ENCODE results near the gene SORT1.

The SORT1 gene

DNA sequence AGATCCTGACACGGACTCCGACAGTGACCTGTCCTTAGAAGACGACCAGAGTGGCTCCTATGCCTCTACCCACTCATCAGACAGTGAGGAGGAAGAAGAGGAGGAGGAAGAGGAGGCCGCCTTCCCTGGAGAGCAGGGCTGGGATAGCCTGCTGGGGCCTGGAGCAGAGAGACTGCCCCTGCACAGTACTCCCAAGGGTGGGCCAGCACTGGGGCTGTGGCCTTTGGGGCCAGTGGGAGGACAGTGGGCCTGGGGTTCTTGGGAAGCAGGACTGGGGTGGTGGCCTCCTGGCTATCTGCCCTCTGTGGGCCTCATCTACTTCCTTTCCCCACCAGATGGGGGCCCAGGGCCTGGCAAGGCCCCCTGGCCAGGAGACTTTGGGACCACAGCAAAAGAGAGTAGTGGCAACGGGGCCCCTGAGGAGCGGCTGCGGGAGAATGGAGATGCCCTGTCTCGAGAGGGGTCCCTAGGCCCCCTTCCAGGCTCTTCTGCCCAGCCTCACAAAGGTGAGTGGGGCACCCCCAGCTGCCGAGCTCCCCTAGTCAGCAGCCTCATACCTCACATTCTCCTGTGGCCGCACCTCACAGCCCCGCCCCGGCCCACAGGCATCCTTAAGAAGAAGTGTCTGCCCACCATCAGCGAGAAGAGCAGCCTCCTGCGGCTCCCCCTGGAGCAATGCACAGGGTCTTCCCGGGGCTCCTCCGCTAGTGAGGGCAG lies 124.7 kb downstream of the SORT1 start:
- DNase-seq (ENCODE audit: low read depth), result no peak

- DNase-seq (ENCODE audit: low read depth), result no peak
Measured at GRCh38 chr1:109272021-109272799, 125.5 kb downstream of the SORT1 start.

DNA sequence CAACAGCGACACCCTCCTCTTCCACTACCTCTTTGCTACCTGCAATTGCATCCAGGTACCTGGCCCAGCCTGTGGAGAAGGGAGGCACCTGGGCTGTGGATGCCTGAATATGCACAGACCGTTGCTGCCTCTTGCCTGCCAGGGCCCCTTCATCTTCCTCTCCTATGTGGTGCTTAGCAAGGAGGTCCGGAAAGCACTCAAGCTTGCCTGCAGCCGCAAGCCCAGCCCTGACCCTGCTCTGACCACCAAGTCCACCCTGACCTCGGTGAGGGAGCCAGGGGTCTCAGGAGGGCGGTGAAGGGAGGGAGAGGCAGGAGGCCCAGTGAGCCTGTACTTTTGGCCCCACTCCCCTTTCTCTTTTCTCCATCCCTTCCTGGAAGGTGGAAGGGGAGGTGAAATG lies 126.3 kb downstream of the SORT1 start:
- no peak for DNase-seq (ENCODE audit: low read depth)

GRCh38 chr1:109270623-109271317 lies 126.9 kb downstream of the SORT1 start:
- no peak for DNase-seq (ENCODE audit: low read depth)

- no peak for DNase-seq (ENCODE audit: low read depth)
Measured at GRCh38 chr1:109269981-109270622, 127.6 kb downstream of the SORT1 start.

DNA sequence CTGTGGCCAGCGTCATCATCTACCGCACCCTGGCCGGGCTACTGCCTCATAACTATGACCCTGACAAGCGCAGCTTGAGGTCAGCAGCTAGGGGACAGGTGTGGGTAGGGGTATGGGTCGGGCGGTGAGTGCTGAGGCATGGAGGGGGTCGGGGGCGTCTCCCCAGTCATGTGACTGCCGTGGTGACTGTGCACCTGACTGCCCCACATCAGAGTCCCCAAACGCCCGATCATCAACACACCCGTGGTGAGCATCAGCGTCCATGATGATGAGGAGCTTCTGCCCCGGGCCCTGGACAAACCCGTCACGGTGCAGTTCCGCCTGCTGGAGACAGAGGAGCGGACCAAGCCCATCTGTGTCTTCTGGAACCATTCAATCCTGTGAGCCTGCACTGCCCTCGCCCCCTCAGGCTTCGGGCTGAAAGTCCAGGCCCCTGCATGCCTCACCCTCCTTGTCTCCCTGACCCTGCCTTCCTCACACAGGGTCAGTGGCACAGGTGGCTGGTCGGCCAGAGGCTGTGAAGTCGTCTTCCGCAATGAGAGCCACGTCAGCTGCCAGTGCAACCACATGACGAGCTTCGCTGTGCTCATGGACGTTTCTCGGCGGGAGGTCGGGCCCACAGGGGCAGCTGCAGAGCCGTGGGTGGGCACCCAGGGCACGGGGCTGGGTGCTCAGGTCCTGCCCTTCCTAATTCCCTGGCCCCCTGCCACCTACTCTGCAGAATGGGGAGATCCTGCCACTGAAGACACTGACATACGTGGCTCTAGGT lies 128.3 kb downstream of the SORT1 start:
- DNase-seq (ENCODE audit: low read depth), result no peak

DNA sequence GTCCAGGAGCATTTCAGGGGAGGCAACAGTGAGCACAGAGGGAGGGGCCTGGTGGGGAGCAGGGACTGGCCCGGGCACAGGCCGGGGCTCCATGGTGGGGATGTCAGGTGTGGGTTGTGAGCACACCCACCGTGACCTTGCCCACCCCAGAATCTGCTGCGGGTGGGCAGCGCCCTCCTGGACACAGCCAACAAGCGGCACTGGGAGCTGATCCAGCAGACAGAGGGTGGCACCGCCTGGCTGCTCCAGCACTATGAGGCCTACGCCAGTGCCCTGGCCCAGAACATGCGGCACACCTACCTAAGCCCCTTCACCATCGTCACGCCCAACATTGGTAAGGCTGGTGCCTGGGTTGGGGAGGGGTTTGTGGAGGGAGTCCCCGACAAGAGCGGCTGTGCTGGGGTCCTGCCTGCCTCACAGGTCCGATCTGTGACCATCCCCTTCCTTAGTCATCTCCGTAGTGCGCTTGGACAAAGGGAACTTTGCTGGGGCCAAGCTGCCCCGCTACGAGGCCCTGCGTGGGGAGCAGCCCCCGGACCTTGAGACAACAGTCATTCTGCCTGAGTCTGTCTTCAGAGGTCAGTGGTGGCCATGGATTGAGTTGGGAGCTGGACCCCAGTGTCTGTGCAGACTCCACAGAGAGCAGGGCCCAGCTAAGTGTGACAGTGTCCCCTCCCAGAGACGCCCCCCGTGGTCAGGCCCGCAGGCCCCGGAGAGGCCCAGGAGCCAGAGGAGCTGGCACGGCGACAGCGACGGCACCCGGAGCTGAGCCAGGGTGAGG lies 129.1 kb downstream of the SORT1 start:
- no peak for DNase-seq (ENCODE audit: low read depth)

DNA sequence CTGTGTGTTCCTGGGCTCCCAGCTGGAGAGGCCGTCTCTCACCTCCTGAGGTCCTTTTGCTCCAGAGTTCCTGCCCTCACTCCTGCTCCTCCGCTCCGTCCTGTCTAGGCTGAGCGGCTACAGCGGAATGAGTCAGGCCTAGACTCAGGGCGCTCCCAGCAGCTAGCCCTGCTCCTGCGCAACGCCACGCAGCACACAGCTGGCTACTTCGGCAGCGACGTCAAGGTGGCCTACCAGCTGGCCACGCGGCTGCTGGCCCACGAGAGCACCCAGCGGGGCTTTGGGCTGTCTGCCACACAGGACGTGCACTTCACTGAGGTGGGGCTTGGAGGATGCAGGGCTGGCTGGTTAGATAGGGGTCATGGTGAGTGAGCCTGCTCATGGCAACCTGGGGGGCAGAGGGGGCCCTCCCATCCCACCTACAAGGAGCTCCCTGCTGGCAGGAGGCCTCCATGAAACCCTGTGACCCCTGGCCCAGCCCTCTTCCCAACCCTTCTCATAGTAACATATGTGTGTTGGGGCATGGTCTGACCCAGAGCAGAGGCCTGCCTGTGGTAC lies 129.9 kb downstream of the SORT1 start:
- DNase-seq (ENCODE audit: low read depth), result no peak

- DNase-seq (ENCODE audit: low read depth), result no peak
Measured at GRCh38 chr1:109266965-109267364, 130.8 kb downstream of the SORT1 start.

DNA sequence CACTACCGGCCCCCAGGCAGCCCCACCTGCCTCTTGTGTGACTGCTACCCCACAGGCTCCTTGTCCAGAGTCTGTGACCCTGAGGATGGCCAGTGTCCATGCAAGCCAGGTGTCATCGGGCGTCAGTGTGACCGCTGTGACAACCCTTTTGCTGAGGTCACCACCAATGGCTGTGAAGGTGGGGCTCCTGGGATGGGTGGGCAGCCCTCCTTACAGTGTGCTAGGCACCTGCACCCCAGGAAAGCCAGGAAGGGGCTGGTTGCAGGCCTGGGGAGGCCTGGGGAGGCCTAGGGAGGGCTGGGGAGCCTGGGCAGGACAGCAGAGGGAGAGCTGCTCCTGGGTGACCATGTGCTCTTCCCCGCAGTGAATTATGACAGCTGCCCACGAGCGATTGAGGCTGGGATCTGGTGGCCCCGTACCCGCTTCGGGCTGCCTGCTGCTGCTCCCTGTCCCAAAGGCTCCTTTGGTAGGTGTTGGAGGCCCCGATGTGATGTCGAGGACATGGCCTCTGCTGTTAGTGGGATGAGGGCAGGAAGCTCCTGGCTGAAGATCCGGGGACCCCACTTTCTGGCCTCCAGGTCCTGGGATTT lies 131.9 kb downstream of the SORT1 start:
- DNase-seq (ENCODE audit: low read depth), result no peak

GRCh38 chr1:109265016-109265415 lies 132.7 kb downstream of the SORT1 start:
- DNase-seq (ENCODE audit: low read depth), result no peak

- DNase-seq (ENCODE audit: low read depth), result no peak
Measured at GRCh38 chr1:109264379-109264755, 133.4 kb downstream of the SORT1 start.

DNA sequence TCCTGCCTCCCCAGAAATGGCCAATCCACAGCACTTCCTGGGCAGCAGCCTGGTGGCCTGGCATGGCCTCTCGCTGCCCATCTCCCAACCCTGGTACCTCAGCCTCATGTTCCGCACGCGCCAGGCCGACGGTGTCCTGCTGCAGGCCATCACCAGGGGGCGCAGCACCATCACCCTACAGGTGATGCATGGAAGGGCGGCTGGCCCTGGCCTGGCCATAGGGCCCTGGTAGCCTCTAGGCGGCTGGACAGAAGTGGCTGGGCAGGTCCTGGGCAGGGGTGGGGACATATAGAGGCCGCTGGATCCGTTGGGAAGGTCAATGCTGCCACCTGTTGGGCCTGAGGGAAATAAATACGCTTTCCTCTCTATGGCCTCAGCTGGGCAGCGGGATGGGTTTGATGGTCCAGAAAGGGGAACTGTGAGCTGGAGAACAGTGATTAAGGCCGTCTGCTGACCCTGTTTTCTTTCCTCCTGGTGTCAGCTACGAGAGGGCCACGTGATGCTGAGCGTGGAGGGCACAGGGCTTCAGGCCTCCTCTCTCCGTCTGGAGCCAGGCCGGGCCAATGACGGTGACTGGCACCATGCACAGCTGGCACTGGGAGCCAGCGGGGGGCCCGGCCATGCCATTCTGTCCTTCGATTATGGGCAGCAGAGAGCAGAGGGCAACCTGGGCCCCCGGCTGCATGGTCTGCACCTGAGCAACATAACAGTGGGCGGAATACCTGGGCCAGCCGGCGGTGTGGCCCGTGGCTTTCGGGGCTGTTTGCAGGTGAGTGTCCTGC lies 133.9 kb downstream of the SORT1 start:
- peak; percentile 64 for DNase-seq (ENCODE audit: low read depth)

DNA sequence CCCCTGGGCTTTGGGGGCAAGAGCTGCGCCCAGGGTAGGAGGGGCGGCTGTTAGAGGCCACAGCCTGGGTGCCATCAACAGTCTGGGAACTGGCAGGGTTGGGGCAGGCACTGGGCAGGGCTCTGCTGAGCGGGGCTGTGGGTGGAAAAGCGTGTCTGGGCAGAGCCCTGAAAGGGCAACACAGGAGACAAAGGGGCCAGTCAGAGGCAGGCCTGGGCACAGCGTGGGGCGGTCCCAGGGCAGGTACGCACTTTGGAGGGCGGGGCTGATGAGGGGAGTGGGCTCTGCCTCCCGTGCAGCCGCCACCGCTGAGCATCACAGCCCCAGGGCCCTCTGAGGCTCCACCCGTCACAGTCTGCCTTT lies 134.5 kb downstream of the SORT1 start:
- no peak for DNase-seq (ENCODE audit: low read depth)

GRCh38 chr1:109262231-109263055 lies 135.3 kb downstream of the SORT1 start:
- no peak for DNase-seq (ENCODE audit: low read depth)

GRCh38 chr1:109261578-109261977 lies 136.1 kb downstream of the SORT1 start:
- no peak for DNase-seq (ENCODE audit: low read depth)

DNA sequence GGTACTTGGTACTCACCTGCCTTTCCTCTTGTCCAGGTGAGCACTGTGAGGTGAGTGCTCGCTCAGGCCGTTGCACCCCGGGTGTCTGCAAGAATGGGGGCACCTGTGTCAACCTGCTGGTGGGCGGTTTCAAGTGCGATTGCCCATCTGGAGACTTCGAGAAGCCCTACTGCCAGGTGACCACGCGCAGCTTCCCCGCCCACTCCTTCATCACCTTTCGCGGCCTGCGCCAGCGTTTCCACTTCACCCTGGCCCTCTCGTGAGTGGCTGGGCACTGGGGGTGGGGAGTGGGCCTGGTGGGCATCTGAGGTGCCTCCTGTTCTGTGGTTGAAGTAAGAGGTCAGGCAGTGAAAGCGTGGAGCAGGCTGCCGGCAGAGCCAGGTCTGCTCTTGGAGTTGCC lies 136.7 kb downstream of the SORT1 start:
- no peak for DNase-seq (ENCODE audit: low read depth)

GRCh38 chr1:109259674-109260557 lies 137.8 kb downstream of the SORT1 start:
- DNase-seq (ENCODE audit: low read depth), result no peak

Data from activated T-helper 9 cell treated with anti-CD3 and anti-CD28 coated beads, Interleukin-2, amount 50 U/mL, for 16 hours (primary cell).